HEK293 (cell line): ENCODE measurements around the gene BHLHA9.

Experiments
- ZNF549 ChIP-seq: fragments of 450-650 bp; IDR thresholded peaks from 2 replicates; pipeline ENCODE4 v1.5.1; 2018; ENCODE audit warnings: missing biosample characterization, missing genetic modification characterization, mild to moderate bottlenecking, inconsistent platforms, moderate library complexity
- TF ChIP-seq, protein P1 (sequence below): fragments of 450-650 bp; formaldehyde crosslinking; IDR thresholded peaks from 2 replicates; pipeline ENCODE4 v1.5.1; 2016; ENCODE audit warnings: missing biosample characterization, missing genetic modification characterization
- TF ChIP-seq, protein P2 (sequence below): fragments of 450-650 bp; formaldehyde crosslinking; IDR thresholded peaks from 2 replicates; pipeline ENCODE4 v1.5.1; 2016; ENCODE audit warnings: missing biosample characterization, missing genetic modification characterization

DNA sequence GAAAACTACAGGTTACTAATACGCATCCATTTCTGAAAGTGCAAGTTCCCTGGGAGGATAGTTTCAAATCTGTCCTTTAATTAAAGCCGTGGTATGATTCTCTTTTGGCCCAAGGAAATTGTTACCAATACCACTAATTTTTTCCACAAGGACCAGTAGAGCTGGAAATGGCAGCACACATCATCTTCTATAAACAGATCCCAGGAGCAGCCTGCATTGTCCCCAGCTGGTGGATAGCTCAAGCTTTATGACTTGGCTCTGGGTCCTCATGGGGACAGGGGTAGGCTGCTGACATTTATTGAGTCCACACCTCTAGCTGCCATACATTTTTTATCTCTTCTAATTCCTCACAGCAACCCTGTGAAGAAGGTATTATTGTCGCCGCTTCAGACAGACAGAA is 35.8 kb upstream of the BHLHA9 start:
- TF ChIP-seq, protein P1, sequence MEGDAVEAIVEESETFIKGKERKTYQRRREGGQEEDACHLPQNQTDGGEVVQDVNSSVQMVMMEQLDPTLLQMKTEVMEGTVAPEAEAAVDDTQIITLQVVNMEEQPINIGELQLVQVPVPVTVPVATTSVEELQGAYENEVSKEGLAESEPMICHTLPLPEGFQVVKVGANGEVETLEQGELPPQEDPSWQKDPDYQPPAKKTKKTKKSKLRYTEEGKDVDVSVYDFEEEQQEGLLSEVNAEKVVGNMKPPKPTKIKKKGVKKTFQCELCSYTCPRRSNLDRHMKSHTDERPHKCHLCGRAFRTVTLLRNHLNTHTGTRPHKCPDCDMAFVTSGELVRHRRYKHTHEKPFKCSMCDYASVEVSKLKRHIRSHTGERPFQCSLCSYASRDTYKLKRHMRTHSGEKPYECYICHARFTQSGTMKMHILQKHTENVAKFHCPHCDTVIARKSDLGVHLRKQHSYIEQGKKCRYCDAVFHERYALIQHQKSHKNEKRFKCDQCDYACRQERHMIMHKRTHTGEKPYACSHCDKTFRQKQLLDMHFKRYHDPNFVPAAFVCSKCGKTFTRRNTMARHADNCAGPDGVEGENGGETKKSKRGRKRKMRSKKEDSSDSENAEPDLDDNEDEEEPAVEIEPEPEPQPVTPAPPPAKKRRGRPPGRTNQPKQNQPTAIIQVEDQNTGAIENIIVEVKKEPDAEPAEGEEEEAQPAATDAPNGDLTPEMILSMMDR, result no peak
- TF ChIP-seq, protein P2, sequence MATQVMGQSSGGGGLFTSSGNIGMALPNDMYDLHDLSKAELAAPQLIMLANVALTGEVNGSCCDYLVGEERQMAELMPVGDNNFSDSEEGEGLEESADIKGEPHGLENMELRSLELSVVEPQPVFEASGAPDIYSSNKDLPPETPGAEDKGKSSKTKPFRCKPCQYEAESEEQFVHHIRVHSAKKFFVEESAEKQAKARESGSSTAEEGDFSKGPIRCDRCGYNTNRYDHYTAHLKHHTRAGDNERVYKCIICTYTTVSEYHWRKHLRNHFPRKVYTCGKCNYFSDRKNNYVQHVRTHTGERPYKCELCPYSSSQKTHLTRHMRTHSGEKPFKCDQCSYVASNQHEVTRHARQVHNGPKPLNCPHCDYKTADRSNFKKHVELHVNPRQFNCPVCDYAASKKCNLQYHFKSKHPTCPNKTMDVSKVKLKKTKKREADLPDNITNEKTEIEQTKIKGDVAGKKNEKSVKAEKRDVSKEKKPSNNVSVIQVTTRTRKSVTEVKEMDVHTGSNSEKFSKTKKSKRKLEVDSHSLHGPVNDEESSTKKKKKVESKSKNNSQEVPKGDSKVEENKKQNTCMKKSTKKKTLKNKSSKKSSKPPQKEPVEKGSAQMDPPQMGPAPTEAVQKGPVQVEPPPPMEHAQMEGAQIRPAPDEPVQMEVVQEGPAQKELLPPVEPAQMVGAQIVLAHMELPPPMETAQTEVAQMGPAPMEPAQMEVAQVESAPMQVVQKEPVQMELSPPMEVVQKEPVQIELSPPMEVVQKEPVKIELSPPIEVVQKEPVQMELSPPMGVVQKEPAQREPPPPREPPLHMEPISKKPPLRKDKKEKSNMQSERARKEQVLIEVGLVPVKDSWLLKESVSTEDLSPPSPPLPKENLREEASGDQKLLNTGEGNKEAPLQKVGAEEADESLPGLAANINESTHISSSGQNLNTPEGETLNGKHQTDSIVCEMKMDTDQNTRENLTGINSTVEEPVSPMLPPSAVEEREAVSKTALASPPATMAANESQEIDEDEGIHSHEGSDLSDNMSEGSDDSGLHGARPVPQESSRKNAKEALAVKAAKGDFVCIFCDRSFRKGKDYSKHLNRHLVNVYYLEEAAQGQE (tag by site-specific recombination), result no peak
- TF ChIP-seq ZNF549 (tag by site-specific recombination), result no peak
